GM13977 (cell line): ENCODE results near the gene MIF4GD.

ENCODE experiments used
- DNase-seq: peaks from one replicate; pipeline ENCODE4 v3.0.0; 2012; ENCODE audit warnings: low spot score
- in situ Hi-C: fragments of 300-500 bp; cut with MboI; formaldehyde crosslinking; loops from one replicate; pipeline ENCODE4 v1.12.0; 2022; ENCODE audit warnings: low sequenced_read_pairs, low pct_unique_long_range_greater_than_20kb, mixed read lengths, inconsistent platforms; ENCODE audit not compliant: unreplicated experiment
- TF ChIP-seq, protein P1 (sequence below): IDR thresholded peaks from 2 replicates; pipeline ENCODE4 v1.5.1; 2012; ENCODE audit warnings: mild to moderate bottlenecking, control low read depth; ENCODE audit not compliant: insufficient read depth; ENCODE audit errors: extremely low read depth, missing control alignments

Gene MIF4GD

DNA sequence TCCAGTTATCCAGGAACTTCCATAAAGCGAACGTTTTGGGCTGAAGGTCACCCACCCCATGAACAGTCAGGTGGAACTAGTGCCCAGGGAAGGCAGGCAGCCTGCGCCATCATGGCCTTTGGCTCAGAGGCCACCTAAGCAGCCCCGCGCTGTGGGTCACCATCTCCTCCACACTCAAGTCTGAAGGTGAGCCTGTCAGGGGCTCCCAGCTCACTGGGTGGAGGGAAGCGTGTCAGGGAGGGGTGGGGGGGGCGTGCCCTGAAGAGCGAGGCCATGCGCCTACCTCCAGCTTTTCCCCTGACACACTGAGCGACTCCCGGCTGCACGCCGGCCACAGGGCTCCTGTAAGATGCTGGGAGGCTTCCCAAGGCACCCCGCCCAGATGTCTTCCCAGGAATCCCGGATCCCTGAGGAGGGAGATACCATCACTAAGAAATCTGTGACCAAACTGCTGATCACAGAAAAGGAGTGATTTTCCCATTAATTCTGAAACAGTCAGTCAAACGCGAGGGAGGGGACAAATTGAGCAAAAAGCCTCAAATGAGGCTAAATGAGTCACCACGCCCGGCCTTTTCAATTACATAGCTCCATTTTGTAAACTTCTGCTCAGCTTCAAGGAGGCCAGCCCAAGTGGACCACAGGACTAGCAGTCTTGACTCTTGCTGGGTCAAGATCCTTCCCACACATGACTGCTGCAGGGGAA, 44.7 kb upstream of the MIF4GD start:
- peak; percentile 46 for DNase-seq
- in situ Hi-C loops = no loop called here
- TF ChIP-seq, protein P1, sequence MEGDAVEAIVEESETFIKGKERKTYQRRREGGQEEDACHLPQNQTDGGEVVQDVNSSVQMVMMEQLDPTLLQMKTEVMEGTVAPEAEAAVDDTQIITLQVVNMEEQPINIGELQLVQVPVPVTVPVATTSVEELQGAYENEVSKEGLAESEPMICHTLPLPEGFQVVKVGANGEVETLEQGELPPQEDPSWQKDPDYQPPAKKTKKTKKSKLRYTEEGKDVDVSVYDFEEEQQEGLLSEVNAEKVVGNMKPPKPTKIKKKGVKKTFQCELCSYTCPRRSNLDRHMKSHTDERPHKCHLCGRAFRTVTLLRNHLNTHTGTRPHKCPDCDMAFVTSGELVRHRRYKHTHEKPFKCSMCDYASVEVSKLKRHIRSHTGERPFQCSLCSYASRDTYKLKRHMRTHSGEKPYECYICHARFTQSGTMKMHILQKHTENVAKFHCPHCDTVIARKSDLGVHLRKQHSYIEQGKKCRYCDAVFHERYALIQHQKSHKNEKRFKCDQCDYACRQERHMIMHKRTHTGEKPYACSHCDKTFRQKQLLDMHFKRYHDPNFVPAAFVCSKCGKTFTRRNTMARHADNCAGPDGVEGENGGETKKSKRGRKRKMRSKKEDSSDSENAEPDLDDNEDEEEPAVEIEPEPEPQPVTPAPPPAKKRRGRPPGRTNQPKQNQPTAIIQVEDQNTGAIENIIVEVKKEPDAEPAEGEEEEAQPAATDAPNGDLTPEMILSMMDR = no peak

DNA sequence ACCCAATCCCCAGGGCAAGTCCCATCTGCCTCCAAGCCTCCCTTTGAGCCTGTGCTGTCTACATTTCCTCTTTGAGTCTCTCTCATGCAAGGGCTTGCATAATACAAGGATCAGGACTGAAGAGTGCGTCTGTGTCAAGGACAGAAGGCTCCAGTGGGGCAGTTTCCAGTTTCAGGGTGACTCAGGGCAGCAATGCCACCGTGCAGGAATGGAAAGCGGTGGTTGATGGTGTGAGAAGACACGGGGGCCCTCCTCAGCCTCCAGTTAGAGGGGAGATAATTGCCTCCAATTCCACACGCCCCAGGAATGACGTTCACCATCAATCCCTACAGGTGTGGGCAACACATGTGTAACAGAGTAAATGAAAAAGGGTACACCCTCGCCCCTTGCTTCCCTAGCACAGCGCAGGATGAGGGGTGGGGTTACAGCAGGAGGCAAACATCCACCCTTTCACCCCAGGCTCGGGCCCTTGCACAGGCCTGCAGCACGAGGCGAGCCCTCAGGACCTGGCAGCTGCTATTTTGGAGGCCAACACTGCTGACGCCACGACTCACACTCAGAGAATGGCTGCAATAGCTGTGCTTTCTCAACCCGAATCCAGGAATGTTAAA, 43.0 kb upstream of the MIF4GD start:
- TF ChIP-seq, protein P1 = no peak
- DNase-seq = no peak
- in situ Hi-C loops = no loop called here

DNA sequence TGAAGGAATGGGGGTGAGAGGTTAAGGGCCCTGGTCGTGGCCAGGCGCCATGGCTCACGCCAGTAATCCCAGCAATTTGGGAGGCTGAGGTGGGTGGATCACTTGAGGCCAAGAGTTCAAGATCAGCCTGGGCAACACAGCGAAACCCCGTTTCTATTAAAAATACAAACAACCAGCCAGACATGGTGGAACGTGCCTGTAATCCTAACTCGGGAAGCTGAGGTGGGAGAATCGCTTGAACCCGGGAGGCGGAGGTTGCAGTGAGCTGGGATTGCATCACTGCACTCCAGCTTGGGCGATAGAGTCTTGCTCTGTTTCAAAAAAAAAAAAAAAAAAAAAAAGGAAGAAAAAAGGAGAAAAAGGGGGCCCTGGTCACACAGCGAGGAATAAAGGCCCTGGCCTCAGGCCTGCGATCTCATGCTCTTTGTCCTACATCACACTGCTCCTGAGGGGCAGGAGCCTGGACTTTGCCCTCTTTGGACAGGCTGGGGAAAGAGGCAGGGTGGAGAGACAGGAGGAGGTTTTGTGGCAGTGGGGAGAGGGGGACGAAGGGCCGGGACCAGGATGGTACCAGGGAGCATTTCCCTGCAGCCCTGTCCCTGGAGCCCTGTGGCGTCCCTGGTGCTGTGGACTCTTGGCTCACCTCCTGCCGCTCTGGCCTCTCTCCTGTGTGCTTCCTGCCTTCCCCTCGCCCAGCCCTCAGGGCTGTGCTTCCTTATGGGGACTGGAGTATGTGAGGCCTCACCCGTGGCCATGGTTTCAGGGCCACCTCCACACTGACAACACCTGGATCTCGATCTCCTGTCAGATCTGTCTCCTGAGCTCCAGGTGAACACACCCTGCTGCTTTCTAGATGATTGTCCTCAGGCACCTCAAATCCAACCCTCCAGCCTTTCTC, 38.0 kb upstream of the MIF4GD start:
- DNase-seq = no peak
- in situ Hi-C loops = no loop called here
- TF ChIP-seq, protein P1 = no peak

DNA sequence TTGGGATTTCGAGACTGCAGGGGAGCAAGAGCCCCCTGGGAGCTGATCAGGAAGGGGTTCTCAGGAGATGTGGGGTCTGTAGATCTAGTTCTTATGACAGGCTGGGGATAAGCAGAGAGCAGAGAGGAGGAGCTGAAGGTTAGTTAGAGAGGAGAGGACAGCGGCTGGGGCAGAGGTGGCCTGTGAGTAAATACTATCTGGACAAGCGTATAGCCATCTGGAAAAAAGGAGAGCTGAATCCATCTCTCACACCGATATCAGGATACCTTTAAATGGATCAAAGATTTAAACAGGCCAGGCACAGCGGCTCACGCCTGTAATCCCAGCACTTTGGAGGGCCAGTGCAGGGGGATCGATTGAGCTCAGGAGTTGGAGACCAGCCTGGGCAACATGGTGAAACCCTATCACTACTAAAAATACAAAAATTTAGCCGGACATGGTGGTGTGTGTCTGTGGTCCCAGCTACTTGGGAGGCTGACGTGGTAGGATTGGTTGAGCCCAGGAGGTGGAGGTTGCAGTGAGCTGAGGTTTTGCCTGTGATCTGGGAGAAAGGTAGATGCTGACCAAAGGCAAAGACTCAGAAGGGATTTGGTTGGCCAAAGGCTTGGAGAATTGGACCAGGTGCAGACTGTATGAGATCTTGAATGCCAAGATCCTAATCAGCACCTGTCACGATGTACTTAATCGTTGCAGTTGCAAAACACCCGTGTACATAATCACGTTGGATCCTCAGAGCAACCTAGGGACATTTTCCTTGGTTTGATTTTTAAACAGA, 37.1 kb upstream of the MIF4GD start:
- in situ Hi-C loops = no loop called here
- no peak for DNase-seq
- TF ChIP-seq, protein P1 = no peak

DNA sequence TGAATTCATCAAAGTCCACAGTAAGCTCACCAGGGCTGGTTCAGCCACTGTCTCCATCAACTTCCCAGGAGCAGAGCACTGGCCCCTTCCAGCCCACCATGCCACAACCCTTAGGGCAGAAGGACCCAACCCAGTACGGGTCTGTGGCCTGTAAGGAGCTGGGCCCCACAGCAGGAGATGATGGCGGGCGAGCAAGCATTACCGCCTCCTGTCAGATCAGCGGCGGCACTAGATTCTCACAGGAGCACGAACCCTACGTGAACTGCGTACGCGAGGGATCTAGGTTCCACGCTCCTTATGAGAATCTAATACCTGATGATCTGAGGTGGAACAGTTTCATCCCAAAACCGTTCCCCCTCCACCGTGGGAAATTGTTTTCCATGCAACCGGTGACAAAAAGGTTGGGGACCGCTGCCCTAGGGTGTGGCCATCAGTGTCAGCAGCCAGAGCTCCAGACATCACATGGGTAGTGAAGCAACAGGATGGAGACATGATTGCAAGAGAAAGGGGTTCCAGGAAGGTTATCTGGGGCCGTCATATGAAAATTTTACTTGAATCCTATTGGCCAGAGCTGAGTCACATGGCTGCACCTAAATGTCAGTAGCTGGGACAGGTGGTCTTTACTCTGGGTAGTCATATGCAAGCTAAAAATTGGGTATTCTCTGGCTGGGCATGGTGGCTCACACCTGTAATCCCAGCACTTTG, 30.6 kb upstream of the MIF4GD start:
- TF ChIP-seq, protein P1 = no peak
- in situ Hi-C loops = no loop called here
- no peak for DNase-seq

DNA sequence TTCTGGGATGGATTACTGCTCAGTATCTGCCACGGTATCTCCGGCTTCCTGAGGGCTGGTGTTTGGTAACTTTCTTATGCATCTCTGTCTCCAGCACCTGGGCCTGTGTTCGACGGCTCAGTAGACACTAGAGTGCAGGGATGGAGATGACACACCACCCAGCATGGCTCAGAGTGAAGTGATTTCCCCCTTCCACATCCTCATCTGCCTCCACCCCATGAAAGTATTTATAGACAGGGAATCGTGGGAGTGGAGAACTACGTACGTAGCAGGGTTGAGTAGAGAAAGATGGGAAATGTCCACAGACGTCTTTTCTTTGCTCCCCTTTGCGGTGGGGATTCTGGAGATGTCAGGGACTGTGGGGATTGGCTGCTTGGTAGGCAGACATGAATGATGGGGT, 30.0 kb upstream of the MIF4GD start:
- DNase-seq = no peak
- in situ Hi-C loops = no loop called here
- TF ChIP-seq, protein P1 = no peak
